ENCODE results near the gene DDI2. TPM values are rescaled to one million over a fixed set of nuclear protein-coding genes. Genes with fewer than 3 reads are reported as not detected.

The DDI2 gene
- total RNA-seq, 1 donor from 2014 or later: 40.9 TPM

DNA sequence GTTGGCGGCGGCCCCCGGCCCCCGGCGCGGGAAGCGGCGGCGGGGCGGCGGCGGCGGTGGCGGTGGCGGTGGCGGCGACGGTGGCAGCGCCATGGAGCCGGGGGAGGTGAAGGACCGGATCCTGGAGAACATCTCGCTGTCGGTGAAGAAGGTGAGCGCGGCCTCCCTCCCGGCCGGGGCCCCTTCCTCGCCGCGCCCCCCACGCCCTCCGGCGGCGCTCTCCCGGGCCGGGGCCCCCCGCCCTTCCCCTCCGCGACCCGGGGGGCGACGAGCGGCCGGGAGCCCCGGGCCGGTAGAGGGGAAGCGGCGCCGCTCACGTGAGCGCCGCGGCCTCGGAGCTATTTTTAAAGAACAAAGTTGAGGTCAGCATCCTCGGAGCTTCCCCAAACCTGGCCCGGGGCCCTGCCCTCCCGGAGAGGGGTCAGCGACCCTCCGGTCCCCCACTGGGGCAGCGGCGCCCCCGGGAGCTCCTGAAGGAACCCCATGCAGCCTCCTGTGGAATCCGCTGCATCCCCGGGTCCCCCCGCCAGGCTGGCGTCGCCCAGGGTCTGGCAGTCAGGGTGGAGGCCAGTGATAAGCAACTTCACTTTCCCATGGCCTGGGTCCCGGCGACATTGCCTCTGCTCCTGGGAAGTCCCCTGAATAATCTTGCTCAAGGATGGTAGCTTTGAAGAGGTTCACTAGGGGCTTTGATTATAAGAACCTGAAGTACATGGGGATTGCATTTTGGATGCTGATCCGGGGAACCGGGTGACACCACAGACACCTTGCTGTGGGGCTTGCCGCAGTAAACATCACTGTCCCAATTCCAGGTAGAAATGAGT is 67.4 kb downstream of the DDI2 start:
- Histone ChIP-seq H3K36me3 (no peaks in the 10 kb centered on the region), H3K27me3 (no peaks in the 10 kb centered on the region), H3K27ac (peak overlapping the region; percentile 90), H3K4me3 (peak overlapping the region; percentile 90), H3K9me3 (no peaks in the 10 kb centered on the region), H3K4me1 (peaks cover 14% of the 10 kb centered on the region)
- intact Hi-C loops (cut with DNase I): no loop called here
- DNase-seq: peak; percentile 77
- TF ChIP-seq, protein P1, sequence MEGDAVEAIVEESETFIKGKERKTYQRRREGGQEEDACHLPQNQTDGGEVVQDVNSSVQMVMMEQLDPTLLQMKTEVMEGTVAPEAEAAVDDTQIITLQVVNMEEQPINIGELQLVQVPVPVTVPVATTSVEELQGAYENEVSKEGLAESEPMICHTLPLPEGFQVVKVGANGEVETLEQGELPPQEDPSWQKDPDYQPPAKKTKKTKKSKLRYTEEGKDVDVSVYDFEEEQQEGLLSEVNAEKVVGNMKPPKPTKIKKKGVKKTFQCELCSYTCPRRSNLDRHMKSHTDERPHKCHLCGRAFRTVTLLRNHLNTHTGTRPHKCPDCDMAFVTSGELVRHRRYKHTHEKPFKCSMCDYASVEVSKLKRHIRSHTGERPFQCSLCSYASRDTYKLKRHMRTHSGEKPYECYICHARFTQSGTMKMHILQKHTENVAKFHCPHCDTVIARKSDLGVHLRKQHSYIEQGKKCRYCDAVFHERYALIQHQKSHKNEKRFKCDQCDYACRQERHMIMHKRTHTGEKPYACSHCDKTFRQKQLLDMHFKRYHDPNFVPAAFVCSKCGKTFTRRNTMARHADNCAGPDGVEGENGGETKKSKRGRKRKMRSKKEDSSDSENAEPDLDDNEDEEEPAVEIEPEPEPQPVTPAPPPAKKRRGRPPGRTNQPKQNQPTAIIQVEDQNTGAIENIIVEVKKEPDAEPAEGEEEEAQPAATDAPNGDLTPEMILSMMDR (IDR thresholded peaks at IDR 0.05): no peak
- peak; percentile 45 for ATAC-seq

DNA sequence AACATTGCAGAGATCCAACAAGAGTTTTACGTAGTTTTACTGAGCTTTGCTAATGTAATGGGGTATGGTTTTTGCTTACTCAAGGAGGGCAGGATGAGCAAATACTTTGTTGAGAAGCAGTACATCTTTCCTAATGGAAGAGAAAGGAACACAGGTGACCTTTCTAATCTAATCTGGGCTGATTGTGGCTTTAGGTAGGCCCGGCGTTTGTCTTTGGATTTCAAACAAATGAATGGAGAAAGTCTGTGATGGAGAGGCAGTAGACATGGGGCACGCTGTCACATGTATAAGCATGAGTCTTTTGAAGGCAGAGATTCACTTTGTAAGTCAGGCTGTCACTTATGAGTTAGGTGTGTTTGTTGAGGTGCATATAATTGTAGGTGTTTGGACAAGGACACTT is 68.6 kb downstream of the DDI2 start:
- DNase-seq (no peak), ATAC-seq (no peak)
- Histone ChIP-seq H3K27ac (no peak overlapping the region), H3K9me3 (no peaks in the 10 kb centered on the region), H3K4me1 (peaks cover 20% of the 10 kb centered on the region), H3K27me3 (no peaks in the 10 kb centered on the region), H3K4me3 (peak overlapping the region; percentile 90), H3K36me3 (no peaks in the 10 kb centered on the region)
- intact Hi-C loops (cut with DNase I): no loop called here
- TF ChIP-seq, protein P1 (IDR thresholded peaks at IDR 0.05): no peak

DNA sequence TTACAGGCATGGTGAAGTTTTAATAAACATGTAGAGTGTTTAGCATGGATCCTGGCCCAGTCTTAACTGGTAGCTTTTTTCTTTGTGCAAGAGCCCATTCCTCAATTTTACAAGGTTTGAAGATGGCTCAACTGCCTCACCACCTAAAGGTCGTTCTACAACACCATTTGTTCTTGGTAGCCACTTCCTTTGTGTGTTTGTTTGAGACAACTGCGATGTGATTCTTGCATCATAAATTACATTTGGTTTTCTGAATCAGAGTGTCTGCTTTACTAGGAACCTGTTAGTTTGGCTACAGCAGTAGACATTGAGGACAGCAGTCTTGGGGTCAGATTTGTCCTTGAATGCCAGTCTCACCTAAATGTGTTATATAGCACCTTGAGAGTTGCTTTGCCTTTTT is 70.2 kb downstream of the DDI2 start:
- DNase-seq (no peak), ATAC-seq (no peak)
- Histone ChIP-seq H3K9me3 (no peaks in the 10 kb centered on the region), H3K27me3 (no peaks in the 10 kb centered on the region), H3K27ac (no peak overlapping the region), H3K4me1 (peaks cover 35% of the 10 kb centered on the region), H3K4me3 (no peak overlapping the region), H3K36me3 (no peaks in the 10 kb centered on the region)
- TF ChIP-seq, protein P1 (IDR thresholded peaks at IDR 0.05): no peak
- intact Hi-C loops (cut with DNase I): no loop called here

DNA sequence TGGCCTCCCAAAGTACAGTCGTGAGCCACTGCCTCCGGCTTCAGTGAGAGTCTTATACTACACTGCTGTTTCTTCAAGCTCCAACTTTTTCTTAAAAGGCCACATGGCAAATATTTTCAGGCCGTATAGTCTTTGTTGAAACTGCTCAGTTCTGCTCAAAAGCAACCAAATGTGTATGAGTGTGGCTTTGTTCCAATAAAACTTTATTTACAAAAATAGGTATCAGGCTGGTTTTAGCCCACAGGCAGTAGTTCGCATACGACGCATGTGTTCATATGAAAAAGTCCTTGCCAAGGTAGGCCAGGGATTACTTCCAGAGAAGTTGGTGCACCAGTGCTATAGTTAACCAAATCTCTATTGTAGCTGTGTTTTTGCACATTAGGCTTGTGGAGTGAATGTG is 73.1 kb downstream of the DDI2 start:
- Histone ChIP-seq H3K36me3 (no peaks in the 10 kb centered on the region), H3K4me3 (no peak overlapping the region), H3K27me3 (no peaks in the 10 kb centered on the region), H3K9me3 (no peaks in the 10 kb centered on the region), H3K4me1 (peaks cover 41% of the 10 kb centered on the region), H3K27ac (no peak overlapping the region)
- DNase-seq: no peak
- ATAC-seq: no peak
- TF ChIP-seq, protein P1 (IDR thresholded peaks at IDR 0.05): no peak
- intact Hi-C loops (cut with DNase I): no loop called here

DNA sequence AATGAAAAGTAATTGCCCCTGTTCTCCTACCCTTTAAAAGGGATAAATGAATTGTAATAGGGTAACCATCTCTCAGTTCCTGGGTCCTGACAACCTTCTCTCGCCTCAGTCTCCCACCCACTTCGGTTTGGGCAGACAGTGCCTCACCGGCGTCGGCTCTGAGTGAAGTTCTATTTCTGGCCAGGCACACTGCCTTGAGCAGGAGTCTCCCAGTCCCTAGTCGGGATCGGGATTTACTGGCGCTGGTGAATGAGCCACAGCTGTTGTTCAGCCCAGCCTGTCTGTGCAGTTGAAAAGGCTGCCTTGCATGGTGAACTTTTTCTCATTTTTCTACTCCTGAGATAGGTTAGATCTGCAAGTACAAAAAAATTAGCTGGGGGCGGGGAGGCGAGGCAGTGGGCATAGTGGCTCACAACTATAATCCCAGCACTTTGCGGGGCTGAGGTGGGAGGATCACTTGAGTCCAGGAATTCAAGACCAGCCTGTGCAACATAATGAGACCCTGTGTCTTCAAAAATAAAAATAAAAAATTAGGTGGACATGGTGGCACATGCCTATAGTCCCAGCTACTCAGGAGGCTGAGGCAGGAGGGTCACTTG is 74.3 kb downstream of the DDI2 start:
- Histone ChIP-seq H3K4me1 (peaks cover 32% of the 10 kb centered on the region), H3K4me3 (no peak overlapping the region), H3K36me3 (peaks cover 3% of the 10 kb centered on the region), H3K27ac (no peak overlapping the region), H3K9me3 (no peaks in the 10 kb centered on the region), H3K27me3 (no peaks in the 10 kb centered on the region)
- TF ChIP-seq, protein P1 (IDR thresholded peaks at IDR 0.05): no peak
- ATAC-seq: peak; percentile 25
- intact Hi-C loops (cut with DNase I): no loop called here
- no peak for DNase-seq

Data from upper lobe of right lung (tissue), 1 donor.